ENCODE data around the gene SLC26A9.

Gene SLC26A9

DNA sequence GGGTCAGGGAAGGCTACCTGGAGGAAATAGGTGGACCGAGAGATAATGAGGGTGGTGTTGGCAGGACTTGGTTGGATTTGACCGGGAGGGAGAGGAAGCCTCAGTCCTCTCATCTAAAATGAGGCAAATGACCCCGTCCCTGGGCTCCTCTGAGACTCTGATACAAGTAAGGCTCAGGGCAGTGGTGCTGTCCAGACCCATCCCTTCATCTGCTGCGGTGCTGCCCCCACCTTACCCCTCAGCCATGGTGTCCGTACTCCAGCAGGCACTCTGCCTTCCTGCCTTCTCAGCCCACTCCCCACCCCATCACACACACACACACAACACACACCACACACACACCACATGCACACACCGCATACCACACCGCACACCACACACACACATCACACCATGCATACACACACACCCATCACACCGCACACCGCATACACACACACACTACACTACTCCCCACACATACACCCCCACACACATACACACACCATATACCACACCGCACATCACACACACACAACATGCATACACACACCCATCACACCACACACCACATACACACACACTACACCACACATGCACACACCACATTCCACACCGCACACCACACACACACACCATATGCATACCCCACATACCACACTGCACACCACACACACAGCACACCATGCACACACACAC is 29.4 kb upstream of the SLC26A9 start:
- no peak for DNase-seq
- TF ChIP-seq, protein P1, sequence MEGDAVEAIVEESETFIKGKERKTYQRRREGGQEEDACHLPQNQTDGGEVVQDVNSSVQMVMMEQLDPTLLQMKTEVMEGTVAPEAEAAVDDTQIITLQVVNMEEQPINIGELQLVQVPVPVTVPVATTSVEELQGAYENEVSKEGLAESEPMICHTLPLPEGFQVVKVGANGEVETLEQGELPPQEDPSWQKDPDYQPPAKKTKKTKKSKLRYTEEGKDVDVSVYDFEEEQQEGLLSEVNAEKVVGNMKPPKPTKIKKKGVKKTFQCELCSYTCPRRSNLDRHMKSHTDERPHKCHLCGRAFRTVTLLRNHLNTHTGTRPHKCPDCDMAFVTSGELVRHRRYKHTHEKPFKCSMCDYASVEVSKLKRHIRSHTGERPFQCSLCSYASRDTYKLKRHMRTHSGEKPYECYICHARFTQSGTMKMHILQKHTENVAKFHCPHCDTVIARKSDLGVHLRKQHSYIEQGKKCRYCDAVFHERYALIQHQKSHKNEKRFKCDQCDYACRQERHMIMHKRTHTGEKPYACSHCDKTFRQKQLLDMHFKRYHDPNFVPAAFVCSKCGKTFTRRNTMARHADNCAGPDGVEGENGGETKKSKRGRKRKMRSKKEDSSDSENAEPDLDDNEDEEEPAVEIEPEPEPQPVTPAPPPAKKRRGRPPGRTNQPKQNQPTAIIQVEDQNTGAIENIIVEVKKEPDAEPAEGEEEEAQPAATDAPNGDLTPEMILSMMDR (IDR thresholded peaks at IDR 0.05), result no peak
- Histone ChIP-seq H3K27ac (no peak overlapping the region), H3K27me3 (peaks cover 0 to 8% of the 10 kb centered on the region in 2 donors), H3K4me3 (no peak overlapping the region), H3K9me3 (no peaks in the 10 kb centered on the region), H3K4me1 (peaks cover 0 to 19% (median 0%) of the 10 kb centered on the region in 4 donors), H3K36me3 (no peaks in the 10 kb centered on the region)
- intact Hi-C loops (cut with DNase I; ENCODE audit: low total_unique reads), result loop anchor here (10.0 kb wide), 1 partner anchor 388 kb away; no protein-coding TSS in a partner anchor

DNA sequence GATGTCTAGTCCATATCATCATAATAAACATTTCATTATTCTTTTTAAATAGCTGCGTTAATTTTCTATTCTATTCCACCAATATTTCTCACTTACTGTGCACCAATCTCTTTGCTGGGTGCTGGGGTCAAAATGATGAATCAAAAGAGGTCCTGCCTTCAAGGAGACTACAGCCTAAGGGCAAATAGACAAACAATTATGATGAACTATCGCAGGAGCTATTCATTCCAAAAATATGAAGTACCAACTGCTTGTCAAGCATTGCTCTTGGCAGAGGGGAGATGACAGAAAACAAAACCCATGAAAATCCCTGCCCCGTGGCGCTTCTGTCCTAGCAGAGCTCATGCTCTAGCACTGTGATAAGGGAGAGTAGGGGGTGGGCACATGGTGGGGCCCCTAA is 28.8 kb upstream of the SLC26A9 start:
- TF ChIP-seq, protein P1 (IDR thresholded peaks at IDR 0.05), result no peak
- Histone ChIP-seq H3K9me3 (no peaks in the 10 kb centered on the region), H3K27ac (no peak overlapping the region), H3K4me3 (no peak overlapping the region), H3K27me3 (peaks cover 0 to 8% of the 10 kb centered on the region in 2 donors), H3K4me1 (peaks cover 0 to 19% (median 0%) of the 10 kb centered on the region in 4 donors), H3K36me3 (no peaks in the 10 kb centered on the region)
- intact Hi-C loops (cut with DNase I; ENCODE audit: low total_unique reads), result loop anchor here (10.0 kb wide), 1 partner anchor 387 kb away; no protein-coding TSS in a partner anchor
- no peak for DNase-seq

DNA sequence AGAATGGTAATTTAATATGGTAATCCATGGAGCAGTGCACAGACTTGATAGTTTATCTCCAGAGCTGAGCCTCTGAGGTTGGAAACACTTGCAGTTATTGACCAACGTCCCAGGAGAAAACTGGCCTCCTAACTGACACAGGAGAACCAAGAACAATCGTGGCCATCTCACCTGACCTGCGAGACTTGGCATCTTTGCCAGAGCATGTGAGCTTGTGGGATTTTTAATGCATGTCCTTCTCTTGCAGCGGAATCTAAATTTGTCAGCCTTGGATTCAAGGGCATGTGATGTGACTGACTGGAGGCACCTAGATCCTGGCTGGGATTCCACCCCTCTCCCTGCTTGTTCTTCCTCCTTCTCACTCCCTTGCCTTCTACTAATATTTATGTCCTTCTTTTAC is 27.8 kb upstream of the SLC26A9 start:
- DNase-seq, result no peak
- Histone ChIP-seq H3K4me1 (peaks cover 0 to 9% (median 0%) of the 10 kb centered on the region in 4 donors), H3K27me3 (peaks cover 0 to 8% of the 10 kb centered on the region in 2 donors), H3K36me3 (no peaks in the 10 kb centered on the region), H3K4me3 (no peak overlapping the region), H3K9me3 (no peaks in the 10 kb centered on the region), H3K27ac (no peak overlapping the region)
- intact Hi-C loops (cut with DNase I; ENCODE audit: low total_unique reads), result loop anchor here (10.0 kb wide), 1 partner anchor 386 kb away; no protein-coding TSS in a partner anchor
- TF ChIP-seq, protein P1 (IDR thresholded peaks at IDR 0.05), result no peak

DNA sequence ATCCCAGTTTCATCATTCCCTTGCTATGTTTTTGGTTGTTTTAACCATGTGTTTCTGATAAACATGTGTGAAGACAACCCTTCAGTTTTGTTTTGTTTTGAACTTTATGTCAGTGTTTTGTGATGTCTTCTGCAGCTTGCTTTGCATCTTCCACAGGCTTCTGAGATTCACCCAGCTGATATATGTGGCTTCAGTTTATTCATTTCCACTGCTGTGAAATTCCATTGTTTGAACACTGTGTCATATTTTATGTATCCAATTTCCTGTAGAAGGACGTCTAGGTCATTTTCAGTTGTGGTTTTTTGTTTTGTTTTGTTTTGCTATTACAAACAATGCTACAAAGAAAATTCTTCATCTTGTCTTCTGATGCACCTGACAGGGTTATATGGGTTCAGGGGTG is 27.2 kb upstream of the SLC26A9 start:
- no peaks in the 10 kb centered on the region for H3K9me3 ChIP-seq
- intact Hi-C loops (cut with DNase I; ENCODE audit: low total_unique reads), result loop anchor here (10.0 kb wide), 1 partner anchor 386 kb away; no protein-coding TSS in a partner anchor
- no peak for DNase-seq
- no peak overlapping the region for H3K4me3 ChIP-seq
- TF ChIP-seq, protein P1 (IDR thresholded peaks at IDR 0.05), result no peak
- no peak overlapping the region for H3K27ac ChIP-seq
- no peaks in the 10 kb centered on the region for H3K36me3 ChIP-seq
- peaks cover 0 to 6% of the 10 kb centered on the region in 2 donors for H3K27me3 ChIP-seq
- H3K4me1 ChIP-seq, result peaks cover 0 to 3% (median 0%) of the 10 kb centered on the region in 4 donors

DNA sequence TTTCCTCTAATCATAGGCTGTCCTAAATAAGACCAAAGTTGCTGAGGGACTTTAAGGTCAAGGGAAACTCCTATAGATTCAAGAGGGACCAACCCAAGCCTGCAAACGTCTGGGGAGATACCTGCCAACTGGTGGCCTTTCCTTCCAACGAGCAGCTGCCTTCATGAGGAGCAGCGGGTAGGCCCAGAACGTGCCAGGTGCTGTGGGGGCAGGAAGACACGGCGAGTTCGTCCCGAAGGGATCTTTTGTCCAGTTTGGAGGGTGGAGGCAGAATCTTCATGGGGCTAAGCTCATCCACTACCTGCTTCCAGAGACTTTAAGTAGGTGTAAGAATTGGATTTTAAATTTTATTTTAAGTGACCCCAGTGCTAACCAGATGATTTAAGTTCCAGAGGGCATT is 26.0 kb upstream of the SLC26A9 start:
- no peak for DNase-seq
- Histone ChIP-seq H3K9me3 (no peaks in the 10 kb centered on the region), H3K4me3 (no peak overlapping the region), H3K36me3 (no peaks in the 10 kb centered on the region), H3K27me3 (no peaks in the 10 kb centered on the region), H3K27ac (no peak overlapping the region), H3K4me1 (no peaks in the 10 kb centered on the region)
- intact Hi-C loops (cut with DNase I; ENCODE audit: low total_unique reads), result no loop called here
- TF ChIP-seq, protein P1 (IDR thresholded peaks at IDR 0.05), result no peak
